Mesenteric fat pad (tissue), 1 donor: ENCODE data around the gene ALOX15. TPM values are rescaled to one million over a fixed set of nuclear protein-coding genes. Genes with fewer than 3 reads are reported as not detected.
A peak's percentile ranks its signal among the peaks of the same experiment; 100 is the strongest.
"Not testable (repeated sequence)": the region's sequence is repeated elsewhere in the genome, so short reads cannot be mapped to it uniquely, and the experiment has no call there.

Experiments used
- DNase-seq: peaks from one replicate; pipeline ENCODE4 v3.0.0-alpha.2; 2020; ENCODE audit warnings: low spot score
- long read RNA-seq: library from polyadenylated mRNA; unstranded; transcript quantifications from one replicate; pipeline ENCODE4 v2.0.0, GENCODE V29; 2020
- total RNA-seq: library from RNA; stranded (reverse); fragmentation: NEBNext Ultra II Directional; extraction: Animal tissue kit (Norgen Biotek cat#: 25700); gene quantifications from one replicate; pipeline ENCODE4 v1.2.1, GENCODE V29; 2021
- donor health status: DM: yes; HTN: yes; CAD: no.

Gene ALOX15
- total RNA-seq, result not detected
- long read RNA-seq, result 0 reads

GRCh38 chr17:4641297-4642195 lies at the start of gene ALOX15:
Gene ALOX15 (minus strand): TSS chr17:4641678. CDS start chr17:4641651, 27 bp downstream.
- DNase-seq, result no peak

GRCh38 chr17:4690745-4691144 lies 49.3 kb upstream of the ALOX15 start:
- DNase-seq, result no peak

GRCh38 chr17:4689872-4690271 lies 48.4 kb upstream of the ALOX15 start:
- not testable (repeated sequence) for DNase-seq

GRCh38 chr17:4683739-4684138 lies 42.3 kb upstream of the ALOX15 start:
- DNase-seq, result not testable (repeated sequence)

GRCh38 chr17:4679658-4680057 lies 38.2 kb upstream of the ALOX15 start:
- no peak for DNase-seq

GRCh38 chr17:4678448-4679026 lies 37.1 kb upstream of the ALOX15 start:
- peak; percentile 28 for DNase-seq

GRCh38 chr17:4676791-4677190 lies 35.3 kb upstream of the ALOX15 start:
- DNase-seq, result no peak

GRCh38 chr17:4675791-4676190 lies 34.3 kb upstream of the ALOX15 start:
- no peak for DNase-seq

- DNase-seq, result no peak
Measured at GRCh38 chr17:4674685-4674998, 33.2 kb upstream of the ALOX15 start.

- no peak for DNase-seq
Measured at GRCh38 chr17:4673986-4674684, 32.7 kb upstream of the ALOX15 start.

GRCh38 chr17:4673169-4673568 lies 31.7 kb upstream of the ALOX15 start:
- no peak for DNase-seq

GRCh38 chr17:4672751-4673150 lies 31.3 kb upstream of the ALOX15 start:
- DNase-seq, result no peak

- no peak for DNase-seq
Measured at GRCh38 chr17:4672055-4672630, 30.7 kb upstream of the ALOX15 start.

- DNase-seq, result no peak
Measured at GRCh38 chr17:4667166-4667565, 25.7 kb upstream of the ALOX15 start.

- DNase-seq, result no peak
Measured at GRCh38 chr17:4666296-4666695, 24.8 kb upstream of the ALOX15 start.

- DNase-seq, result peak; percentile 71
Measured at GRCh38 chr17:4665027-4665426, 23.5 kb upstream of the ALOX15 start.

GRCh38 chr17:4664230-4664629 lies 22.8 kb upstream of the ALOX15 start:
- peak; percentile 60 for DNase-seq

- DNase-seq, result peak; percentile 59
Measured at GRCh38 chr17:4663711-4664110, 22.2 kb upstream of the ALOX15 start.

GRCh38 chr17:4658478-4659305 lies 17.2 kb upstream of the ALOX15 start:
- no peak for DNase-seq

- no peak for DNase-seq
Measured at GRCh38 chr17:4657678-4658077, 16.2 kb upstream of the ALOX15 start.

GRCh38 chr17:4655933-4656332 lies 14.5 kb upstream of the ALOX15 start:
- not testable (repeated sequence) for DNase-seq
